ENCODE results near the gene SIGLEC6.
A peak's percentile ranks its signal among the peaks of the same experiment; 100 is the strongest.

The SIGLEC6 gene

GRCh38 chr19:51473009-51473707, 58.3 kb downstream of the SIGLEC6 start:
- peak; percentile 77 for DNase-seq (ENCODE audit: low spot score)

- no peak for DNase-seq (ENCODE audit: low spot score)
Measured at GRCh38 chr19:51472607-51473006, 58.9 kb downstream of the SIGLEC6 start.

- no peak for DNase-seq (ENCODE audit: low spot score)
Measured at GRCh38 chr19:51471527-51471926, 59.9 kb downstream of the SIGLEC6 start.

GRCh38 chr19:51470966-51471365, 60.5 kb downstream of the SIGLEC6 start:
- no peak for DNase-seq (ENCODE audit: low spot score)

GRCh38 chr19:51469629-51470028, 61.8 kb downstream of the SIGLEC6 start:
- no peak for DNase-seq (ENCODE audit: low spot score)

GRCh38 chr19:51469162-51469561, 62.3 kb downstream of the SIGLEC6 start:
- no peak for DNase-seq (ENCODE audit: low spot score)

GRCh38 chr19:51468545-51468920, 62.9 kb downstream of the SIGLEC6 start:
- no peak for DNase-seq (ENCODE audit: low spot score)

GRCh38 chr19:51467864-51468544, 63.5 kb downstream of the SIGLEC6 start:
- no peak for DNase-seq (ENCODE audit: low spot score)
